ENCODE results near the gene IFT122. TPM values are rescaled to one million over a fixed set of nuclear protein-coding genes. Genes with fewer than 3 reads are reported as not detected.

IFT122 gene
- total RNA-seq, 4 donors from 2014 or later, result 4.1 to 70.2 (median 38.6) TPM

- intact Hi-C loops (cut with DNase I; ENCODE audit: low total_unique reads), result no loop called here
- Histone ChIP-seq H3K27ac (no peak overlapping the region), H3K4me3 (no peak overlapping the region), H3K4me1 (no peaks in the 10 kb centered on the region), H3K36me3 (no peaks in the 10 kb centered on the region), H3K9me3 (no peaks in the 10 kb centered on the region), H3K27me3 (no peaks in the 10 kb centered on the region)
- no peak for DNase-seq
- TF ChIP-seq, protein P1, sequence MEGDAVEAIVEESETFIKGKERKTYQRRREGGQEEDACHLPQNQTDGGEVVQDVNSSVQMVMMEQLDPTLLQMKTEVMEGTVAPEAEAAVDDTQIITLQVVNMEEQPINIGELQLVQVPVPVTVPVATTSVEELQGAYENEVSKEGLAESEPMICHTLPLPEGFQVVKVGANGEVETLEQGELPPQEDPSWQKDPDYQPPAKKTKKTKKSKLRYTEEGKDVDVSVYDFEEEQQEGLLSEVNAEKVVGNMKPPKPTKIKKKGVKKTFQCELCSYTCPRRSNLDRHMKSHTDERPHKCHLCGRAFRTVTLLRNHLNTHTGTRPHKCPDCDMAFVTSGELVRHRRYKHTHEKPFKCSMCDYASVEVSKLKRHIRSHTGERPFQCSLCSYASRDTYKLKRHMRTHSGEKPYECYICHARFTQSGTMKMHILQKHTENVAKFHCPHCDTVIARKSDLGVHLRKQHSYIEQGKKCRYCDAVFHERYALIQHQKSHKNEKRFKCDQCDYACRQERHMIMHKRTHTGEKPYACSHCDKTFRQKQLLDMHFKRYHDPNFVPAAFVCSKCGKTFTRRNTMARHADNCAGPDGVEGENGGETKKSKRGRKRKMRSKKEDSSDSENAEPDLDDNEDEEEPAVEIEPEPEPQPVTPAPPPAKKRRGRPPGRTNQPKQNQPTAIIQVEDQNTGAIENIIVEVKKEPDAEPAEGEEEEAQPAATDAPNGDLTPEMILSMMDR (IDR thresholded peaks at IDR 0.05), result no peak
- TF ChIP-seq POLR2A (IDR thresholded peaks at IDR 0.05), result no peak
Observed at GRCh38 chr3:129532261-129532660, 92.2 kb downstream of the IFT122 start.

DNA sequence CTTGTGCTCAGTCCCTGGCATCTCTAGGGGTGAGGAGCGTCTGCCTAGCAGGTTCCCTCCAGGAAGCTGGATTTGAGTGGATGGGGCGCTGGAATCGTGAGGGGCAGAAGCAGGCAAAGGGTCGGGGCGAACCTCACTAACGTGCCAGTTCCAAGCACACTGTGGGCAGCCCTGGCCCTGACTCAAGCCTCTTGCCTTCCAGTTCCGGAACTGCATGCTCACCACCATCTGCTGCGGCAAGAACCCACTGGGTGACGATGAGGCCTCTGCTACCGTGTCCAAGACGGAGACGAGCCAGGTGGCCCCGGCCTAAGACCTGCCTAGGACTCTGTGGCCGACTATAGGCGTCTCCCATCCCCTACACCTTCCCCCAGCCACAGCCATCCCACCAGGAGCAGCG is 93.4 kb downstream of the IFT122 start:
- Histone ChIP-seq H3K27ac (no peak overlapping the region), H3K27me3 (no peaks in the 10 kb centered on the region), H3K36me3 (no peaks in the 10 kb centered on the region), H3K4me3 (no peak overlapping the region), H3K9me3 (no peaks in the 10 kb centered on the region), H3K4me1 (no peaks in the 10 kb centered on the region)
- TF ChIP-seq, protein P1 (IDR thresholded peaks at IDR 0.05), result no peak
- TF ChIP-seq POLR2A (IDR thresholded peaks at IDR 0.05), result no peak
- DNase-seq, result no peak
- intact Hi-C loops (cut with DNase I; ENCODE audit: low total_unique reads), result no loop called here

- no peak overlapping the region for H3K4me3 ChIP-seq
- TF ChIP-seq, protein P1 (IDR thresholded peaks at IDR 0.05), result no peak
- TF ChIP-seq POLR2A (IDR thresholded peaks at IDR 0.05), result no peak
- H3K27me3 ChIP-seq, result no peaks in the 10 kb centered on the region
- intact Hi-C loops (cut with DNase I; ENCODE audit: low total_unique reads), result no loop called here
- H3K36me3 ChIP-seq, result no peaks in the 10 kb centered on the region
- no peaks in the 10 kb centered on the region for H3K9me3 ChIP-seq
- H3K27ac ChIP-seq, result no peak overlapping the region
- no peak for DNase-seq
- no peaks in the 10 kb centered on the region for H3K4me1 ChIP-seq
Observed at GRCh38 chr3:129534428-129535027, 94.5 kb downstream of the IFT122 start.

DNA sequence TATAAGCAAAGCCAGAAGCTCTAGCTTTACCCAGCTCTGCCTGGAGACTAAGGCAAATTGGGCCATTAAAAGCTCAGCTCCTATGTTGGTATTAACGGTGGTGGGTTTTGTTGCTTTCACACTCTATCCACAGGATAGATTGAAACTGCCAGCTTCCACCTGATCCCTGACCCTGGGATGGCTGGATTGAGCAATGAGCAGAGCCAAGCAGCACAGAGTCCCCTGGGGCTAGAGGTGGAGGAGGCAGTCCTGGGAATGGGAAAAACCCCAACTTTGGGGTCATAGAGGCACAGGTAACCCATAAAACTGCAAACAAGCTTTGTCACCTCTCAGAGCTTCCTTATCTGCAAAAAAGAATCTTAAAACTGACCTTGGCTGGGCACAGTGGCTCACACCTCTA is 95.1 kb downstream of the IFT122 start:
- no peak overlapping the region for H3K4me3 ChIP-seq
- H3K9me3 ChIP-seq, result no peaks in the 10 kb centered on the region
- DNase-seq, result no peak
- H3K27ac ChIP-seq, result no peak overlapping the region
- TF ChIP-seq, protein P1 (IDR thresholded peaks at IDR 0.05), result no peak
- TF ChIP-seq POLR2A (IDR thresholded peaks at IDR 0.05), result no peak
- H3K27me3 ChIP-seq, result no peaks in the 10 kb centered on the region
- no peaks in the 10 kb centered on the region for H3K4me1 ChIP-seq
- H3K36me3 ChIP-seq, result no peaks in the 10 kb centered on the region
- intact Hi-C loops (cut with DNase I; ENCODE audit: low total_unique reads), result no loop called here

DNA sequence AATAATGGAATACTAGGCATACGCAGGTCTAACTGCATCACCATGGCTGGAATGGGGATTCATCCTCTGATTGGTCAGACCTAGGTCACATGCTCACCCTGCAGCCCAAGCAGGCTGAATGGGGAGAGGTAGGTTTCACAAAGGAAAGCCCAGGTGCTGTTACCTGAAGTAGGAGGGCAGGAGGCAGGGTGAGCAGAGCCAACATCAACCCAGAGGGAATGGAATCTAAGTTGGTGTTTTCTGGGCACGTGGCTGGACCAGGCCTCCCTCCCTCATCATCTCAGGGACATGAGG is 96.3 kb downstream of the IFT122 start:
- H3K4me3 ChIP-seq, result no peak overlapping the region
- no peak overlapping the region for H3K27ac ChIP-seq
- no peaks in the 10 kb centered on the region for H3K4me1 ChIP-seq
- intact Hi-C loops (cut with DNase I; ENCODE audit: low total_unique reads), result no loop called here
- H3K27me3 ChIP-seq, result no peaks in the 10 kb centered on the region
- TF ChIP-seq, protein P1 (IDR thresholded peaks at IDR 0.05), result no peak
- no peak for TF ChIP-seq POLR2A (IDR thresholded peaks at IDR 0.05)
- H3K36me3 ChIP-seq, result no peaks in the 10 kb centered on the region
- no peaks in the 10 kb centered on the region for H3K9me3 ChIP-seq
- no peak for DNase-seq
